GM19043 (cell line): ENCODE data around the gene CADM1.

Experiments used
- ATAC-seq: cut with Tn5 transposase; IDR thresholded peaks from one replicate; pipeline ENCODE4 v1.9.1; 2021; ENCODE audit warnings: low read depth; ENCODE audit not compliant: unreplicated experiment

The CADM1 gene

GRCh38 chr11:115263799-115264656 is 240.2 kb downstream of the CADM1 start:
- ATAC-seq = no peak

DNA sequence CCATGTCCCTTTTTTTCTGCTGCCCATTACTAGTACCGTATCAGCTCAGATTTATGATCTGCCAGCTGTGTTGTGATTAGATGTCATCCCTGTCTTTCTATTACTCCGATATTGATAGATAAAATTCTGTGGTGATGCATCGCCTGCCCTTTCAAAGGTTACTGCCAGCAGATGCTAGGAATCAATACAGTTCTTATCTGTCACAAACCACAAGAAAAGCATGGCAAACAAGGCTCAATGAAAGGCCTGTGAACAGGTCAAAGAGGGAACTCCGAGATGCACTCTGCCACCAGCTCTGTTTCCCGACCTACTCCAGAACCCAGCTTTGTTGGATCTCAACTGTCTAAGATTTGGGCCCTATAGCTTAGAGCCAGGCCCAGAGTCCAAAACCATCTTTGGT is 246.0 kb downstream of the CADM1 start:
- ATAC-seq = no peak

DNA sequence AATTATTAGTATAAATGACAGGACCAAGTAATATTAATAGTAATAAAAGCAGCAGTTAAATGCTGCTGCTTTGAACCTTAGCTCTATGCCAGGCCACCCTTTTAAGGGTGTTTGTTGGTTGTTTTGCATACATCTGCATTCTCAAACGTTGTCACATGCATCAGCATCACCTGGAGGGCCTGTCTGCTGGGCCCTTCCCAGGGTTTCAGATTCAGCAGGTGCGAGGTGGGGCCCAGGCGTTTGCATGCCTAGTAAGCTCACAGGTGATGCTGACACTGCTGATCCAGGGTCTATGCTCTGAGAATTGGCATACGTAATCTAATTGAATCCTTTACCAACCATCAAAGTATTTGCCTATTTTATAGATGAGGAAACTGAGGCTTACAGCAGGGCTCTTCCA is 246.5 kb downstream of the CADM1 start:
- ATAC-seq = no peak

- no peak for ATAC-seq
These were observed 246.9 kb downstream of the CADM1 start for GRCh38 chr11:115257270-115257669.

- ATAC-seq = peak; percentile 94
These were observed 247.6 kb downstream of the CADM1 start for GRCh38 chr11:115256397-115257197.

- no peak for ATAC-seq
These were observed 249.0 kb downstream of the CADM1 start for GRCh38 chr11:115255006-115255762.

DNA sequence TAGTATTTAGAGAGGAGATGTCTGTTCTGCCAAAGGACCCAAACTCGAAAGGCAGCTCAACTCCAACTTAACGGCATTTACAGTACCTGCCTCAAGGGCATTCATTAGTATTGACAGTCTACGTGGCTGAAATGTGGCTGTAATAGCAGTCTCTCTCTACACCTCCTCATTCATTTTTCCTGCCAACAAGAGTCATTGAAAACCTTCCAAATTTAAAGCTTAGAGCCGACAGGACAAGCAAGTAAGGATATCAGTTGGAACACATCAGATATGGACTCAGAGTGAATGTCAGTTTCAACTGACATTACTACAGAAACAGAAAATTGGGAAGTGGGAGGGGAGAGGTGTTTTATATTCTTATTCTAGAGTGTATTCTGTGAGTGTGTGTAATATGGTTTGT is 253.1 kb downstream of the CADM1 start:
- ATAC-seq = no peak

- ATAC-seq = no peak
These were observed 255.1 kb downstream of the CADM1 start for GRCh38 chr11:115249061-115249578.

DNA sequence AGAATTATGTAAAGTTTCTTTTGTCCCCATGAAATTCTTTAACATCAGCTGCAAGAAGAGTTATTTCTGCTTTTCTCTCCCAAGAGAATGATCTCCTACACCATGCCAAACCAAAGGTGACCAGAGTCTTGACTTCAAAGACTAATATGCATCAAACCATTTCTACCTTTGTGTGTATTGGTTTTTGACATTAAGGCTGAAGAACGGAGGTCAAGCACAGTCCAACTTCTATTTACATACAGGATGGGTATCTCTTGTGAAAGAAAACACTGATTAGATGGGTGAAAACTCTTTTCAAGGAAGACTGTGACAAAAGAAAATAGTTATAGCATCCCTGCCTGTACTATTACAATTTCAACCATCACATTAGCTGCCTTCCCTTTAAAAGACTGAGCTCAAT is 256.3 kb downstream of the CADM1 start:
- no peak for ATAC-seq

DNA sequence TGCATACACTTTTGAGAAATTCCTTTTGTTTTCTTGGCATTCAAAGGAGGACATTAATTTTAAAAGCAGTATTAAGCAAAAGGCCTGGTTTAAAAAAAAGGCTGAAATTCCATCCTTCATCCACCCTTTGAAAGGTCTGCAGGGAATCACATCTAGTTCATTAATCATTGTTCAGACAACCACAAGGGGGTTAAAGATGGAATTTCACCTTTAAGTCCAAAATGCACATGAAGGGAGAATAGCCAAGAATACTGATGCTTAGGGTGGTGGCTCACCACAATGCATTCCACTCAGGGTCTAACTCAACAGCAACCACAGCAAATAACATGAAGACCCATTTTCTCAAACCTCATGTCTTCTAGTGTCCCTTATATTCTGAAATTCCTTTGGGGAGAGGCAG is 256.9 kb downstream of the CADM1 start:
- ATAC-seq = no peak

DNA sequence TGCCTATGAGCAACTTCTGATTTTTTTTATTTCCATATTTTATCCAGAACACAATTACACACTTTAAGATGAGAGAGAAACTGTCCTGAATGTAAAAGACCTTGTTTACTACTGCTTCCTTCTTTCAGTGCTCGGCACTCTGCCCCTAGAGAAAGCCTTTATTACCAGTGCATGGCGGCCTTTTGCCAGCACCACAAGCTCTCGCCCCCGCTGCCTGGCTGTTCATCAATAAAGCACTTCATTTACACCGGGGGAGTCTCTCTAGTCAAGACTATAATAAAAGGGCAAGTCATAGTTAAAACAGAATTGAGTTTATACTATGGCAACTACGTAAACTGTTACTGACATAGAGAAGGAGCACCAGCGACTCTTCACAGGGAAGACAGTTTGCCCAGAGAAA is 259.5 kb downstream of the CADM1 start:
- ATAC-seq = no peak

GRCh38 chr11:115244296-115244695 is 259.9 kb downstream of the CADM1 start:
- no peak for ATAC-seq

DNA sequence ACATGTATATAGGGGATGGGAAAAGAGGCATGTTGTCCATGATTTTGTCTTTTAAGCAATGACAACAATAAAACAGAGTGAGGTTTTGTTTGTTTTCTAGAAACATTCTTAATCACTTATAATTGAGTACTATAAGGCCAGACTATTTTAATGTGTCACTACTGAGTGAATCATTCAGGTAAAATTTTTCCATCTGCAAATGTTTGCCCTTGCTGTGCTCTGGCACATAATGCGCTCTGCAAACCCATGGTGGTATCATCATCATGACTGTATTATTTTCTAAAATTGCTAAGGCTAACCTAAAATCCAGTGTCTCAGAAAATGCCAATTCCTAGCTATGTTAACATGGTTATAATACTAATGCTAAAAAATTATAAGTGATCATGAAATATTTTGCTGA is 261.2 kb downstream of the CADM1 start:
- ATAC-seq = no peak

GRCh38 chr11:115241899-115242298 is 262.3 kb downstream of the CADM1 start:
- no peak for ATAC-seq

DNA sequence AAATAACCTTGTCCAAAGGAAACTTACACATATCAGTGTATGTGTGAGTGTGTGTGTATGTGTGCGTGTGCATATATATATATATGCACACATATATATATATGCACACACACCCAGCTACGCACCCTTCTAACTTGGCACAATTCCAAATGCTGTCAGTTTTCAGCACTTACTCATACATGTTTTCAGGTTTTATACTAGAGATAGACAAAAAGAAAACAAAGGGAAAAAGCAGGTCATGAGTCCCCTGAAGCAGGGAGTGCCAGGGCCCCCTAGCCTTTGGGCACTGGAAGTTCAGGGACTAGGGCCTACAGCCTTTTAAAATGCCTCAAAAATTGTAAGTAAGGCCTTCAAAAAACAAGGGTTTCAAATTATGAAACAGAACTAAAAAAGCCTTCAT is 265.4 kb downstream of the CADM1 start:
- no peak for ATAC-seq

DNA sequence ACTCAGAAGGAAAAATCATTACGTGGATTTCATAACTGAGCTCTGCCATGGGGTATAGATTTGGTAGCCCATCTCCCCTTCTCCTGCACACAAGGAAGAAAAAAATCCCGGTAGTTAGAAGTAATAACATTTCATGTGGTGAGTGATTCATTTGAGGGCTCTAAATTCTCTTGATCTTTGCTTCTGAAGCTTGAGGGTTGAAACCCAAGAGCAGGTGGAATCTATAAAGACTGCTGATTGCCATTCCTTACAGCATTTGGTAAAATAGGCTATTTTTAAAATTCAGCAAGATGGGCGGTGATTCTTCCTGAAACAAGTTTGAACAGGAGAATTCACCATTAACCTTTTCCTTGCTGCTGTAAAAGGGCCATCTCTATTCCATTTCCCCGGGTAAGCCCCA is 266.1 kb downstream of the CADM1 start:
- ATAC-seq = no peak

- no peak for ATAC-seq
These were observed 266.6 kb downstream of the CADM1 start for GRCh38 chr11:115237578-115237977.

GRCh38 chr11:115234794-115235193 is 269.4 kb downstream of the CADM1 start:
- no peak for ATAC-seq

DNA sequence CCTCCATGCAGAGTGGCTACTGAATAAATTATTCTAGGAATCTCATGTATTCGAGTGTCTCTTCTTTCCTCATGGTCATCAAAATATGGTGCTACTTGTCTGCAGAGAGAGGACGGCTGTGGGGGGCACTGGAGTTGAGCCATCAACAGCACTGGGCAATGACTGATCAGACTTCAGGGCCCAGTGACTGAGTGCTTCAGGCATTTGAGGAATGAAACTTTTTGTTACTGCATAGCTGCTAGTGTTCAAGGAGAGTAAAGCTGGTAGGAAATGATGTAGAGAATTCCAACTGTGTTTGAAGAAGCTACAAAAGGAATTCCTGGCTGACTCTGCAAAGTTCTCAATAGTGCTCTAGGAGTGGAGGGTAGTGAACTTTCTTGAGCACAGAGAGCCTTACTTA is 277.7 kb downstream of the CADM1 start:
- ATAC-seq = no peak

GRCh38 chr11:115224551-115224950 is 279.7 kb downstream of the CADM1 start:
- no peak for ATAC-seq
